Measurements from ENCODE around the gene PHOX2A. TPM values are rescaled to one million over a fixed set of nuclear protein-coding genes. Genes with fewer than 3 reads are reported as not detected.

PHOX2A gene
- polyA plus RNA-seq, 3 donors: not detected

DNA sequence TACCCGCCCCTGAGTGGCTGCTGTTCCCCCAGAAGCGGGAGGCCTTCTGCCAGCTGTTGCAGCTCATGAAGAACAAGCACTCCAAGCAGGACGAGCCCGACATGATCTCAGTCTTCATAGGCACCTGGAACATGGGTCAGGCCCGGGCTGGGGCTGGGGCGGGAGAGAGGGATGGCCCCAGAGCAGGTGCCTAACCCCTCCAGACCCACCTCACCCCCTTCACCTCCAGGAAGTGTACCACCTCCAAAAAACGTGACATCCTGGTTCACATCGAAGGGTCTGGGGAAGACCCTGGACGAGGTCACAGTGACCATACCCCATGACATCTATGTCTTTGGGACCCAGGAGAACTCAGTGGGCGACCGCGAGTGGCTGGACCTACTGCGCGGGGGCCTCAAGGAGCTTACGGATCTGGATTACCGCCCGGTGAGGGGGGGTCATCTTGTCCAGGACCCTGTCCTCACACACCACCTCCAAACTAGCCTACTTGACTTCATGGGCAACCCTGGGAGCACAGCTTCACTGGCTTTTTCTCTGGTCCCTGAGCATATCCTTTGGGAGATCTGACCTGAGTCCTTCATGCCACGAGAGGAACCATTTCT, 13.1 kb downstream of the PHOX2A start:
- Mint-ChIP-seq H3K9me3 (no peaks in the 10 kb centered on the region), H3K27ac (peak overlapping the region in 2 of 7 donors; percentile 22 to 87), H3K4me1 (peaks cover 38% of the 10 kb centered on the region), H3K27me3 (ENCODE audit: low read depth in 3 of 3) (peaks cover 0 to 2% (median 1%) of the 10 kb centered on the region in 3 donors), H3K4me3 (no peak overlapping the region), H3K36me3 (peaks cover 85 to 99% of the 10 kb centered on the region in 2 donors)
- DNase-seq: no peak
- H3K4me2 ChIP-seq (replicated peaks; ENCODE audit: extremely low read depth, low read length, poor library complexity, severe bottlenecking): no peak overlapping the region
- no peaks in the 10 kb centered on the region for H3K27me3 ChIP-seq (ENCODE audit: control insufficient read depth in 2 of 2, insufficient read depth in 2 of 2, low read length in 2 of 2)
- 93% methylated on average over 18 of the region's 18 CpGs for WGBS (ENCODE audit: insufficient coverage)
- H3K4me1 ChIP-seq (ENCODE audit: control insufficient read depth in 1 of 2, insufficient read depth in 2 of 2, low read length in 2 of 2): peaks cover 9 to 15% of the 10 kb centered on the region in 2 donors
- H3K79me2 ChIP-seq (ENCODE audit: insufficient read depth, low read length): peaks cover 20% of the 10 kb centered on the region
- H3K9ac ChIP-seq (ENCODE audit: insufficient read depth, low read length, poor library complexity, severe bottlenecking): no peak overlapping the region
- peaks cover 94 to 96% of the 10 kb centered on the region in 2 donors for H3K36me3 ChIP-seq (replicated peaks in 1 of 2; ENCODE audit: control insufficient read depth in 1 of 2, insufficient read depth in 2 of 2, low read length in 2 of 2)
- H3K4me3 ChIP-seq (replicated peaks in 1 of 3; ENCODE audit: low read depth in 2 of 3, low read length in 3 of 3): no peak overlapping the region
- TF ChIP-seq, protein P1, sequence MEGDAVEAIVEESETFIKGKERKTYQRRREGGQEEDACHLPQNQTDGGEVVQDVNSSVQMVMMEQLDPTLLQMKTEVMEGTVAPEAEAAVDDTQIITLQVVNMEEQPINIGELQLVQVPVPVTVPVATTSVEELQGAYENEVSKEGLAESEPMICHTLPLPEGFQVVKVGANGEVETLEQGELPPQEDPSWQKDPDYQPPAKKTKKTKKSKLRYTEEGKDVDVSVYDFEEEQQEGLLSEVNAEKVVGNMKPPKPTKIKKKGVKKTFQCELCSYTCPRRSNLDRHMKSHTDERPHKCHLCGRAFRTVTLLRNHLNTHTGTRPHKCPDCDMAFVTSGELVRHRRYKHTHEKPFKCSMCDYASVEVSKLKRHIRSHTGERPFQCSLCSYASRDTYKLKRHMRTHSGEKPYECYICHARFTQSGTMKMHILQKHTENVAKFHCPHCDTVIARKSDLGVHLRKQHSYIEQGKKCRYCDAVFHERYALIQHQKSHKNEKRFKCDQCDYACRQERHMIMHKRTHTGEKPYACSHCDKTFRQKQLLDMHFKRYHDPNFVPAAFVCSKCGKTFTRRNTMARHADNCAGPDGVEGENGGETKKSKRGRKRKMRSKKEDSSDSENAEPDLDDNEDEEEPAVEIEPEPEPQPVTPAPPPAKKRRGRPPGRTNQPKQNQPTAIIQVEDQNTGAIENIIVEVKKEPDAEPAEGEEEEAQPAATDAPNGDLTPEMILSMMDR (IDR thresholded peaks at IDR 0.05): no peak
- no peaks in the 10 kb centered on the region for H3K9me3 ChIP-seq (replicated peaks in 1 of 2; ENCODE audit: control insufficient read depth in 1 of 2, insufficient read depth in 1 of 2, low read length in 2 of 2)
- intact Hi-C loops (cut with micrococcal nuclease): no loop called here
- no peak overlapping the region for H2AFZ ChIP-seq (ENCODE audit: insufficient read depth, low read depth, low read length, poor library complexity, severe bottlenecking)
- peak overlapping the region in 1 of 2 donors; percentile 31 for H3K27ac ChIP-seq (ENCODE audit: low read depth in 1 of 2, low read length in 2 of 2)
- peaks cover 100% of the 10 kb centered on the region for H4K20me1 ChIP-seq (ENCODE audit: insufficient read depth, low read length)

DNA sequence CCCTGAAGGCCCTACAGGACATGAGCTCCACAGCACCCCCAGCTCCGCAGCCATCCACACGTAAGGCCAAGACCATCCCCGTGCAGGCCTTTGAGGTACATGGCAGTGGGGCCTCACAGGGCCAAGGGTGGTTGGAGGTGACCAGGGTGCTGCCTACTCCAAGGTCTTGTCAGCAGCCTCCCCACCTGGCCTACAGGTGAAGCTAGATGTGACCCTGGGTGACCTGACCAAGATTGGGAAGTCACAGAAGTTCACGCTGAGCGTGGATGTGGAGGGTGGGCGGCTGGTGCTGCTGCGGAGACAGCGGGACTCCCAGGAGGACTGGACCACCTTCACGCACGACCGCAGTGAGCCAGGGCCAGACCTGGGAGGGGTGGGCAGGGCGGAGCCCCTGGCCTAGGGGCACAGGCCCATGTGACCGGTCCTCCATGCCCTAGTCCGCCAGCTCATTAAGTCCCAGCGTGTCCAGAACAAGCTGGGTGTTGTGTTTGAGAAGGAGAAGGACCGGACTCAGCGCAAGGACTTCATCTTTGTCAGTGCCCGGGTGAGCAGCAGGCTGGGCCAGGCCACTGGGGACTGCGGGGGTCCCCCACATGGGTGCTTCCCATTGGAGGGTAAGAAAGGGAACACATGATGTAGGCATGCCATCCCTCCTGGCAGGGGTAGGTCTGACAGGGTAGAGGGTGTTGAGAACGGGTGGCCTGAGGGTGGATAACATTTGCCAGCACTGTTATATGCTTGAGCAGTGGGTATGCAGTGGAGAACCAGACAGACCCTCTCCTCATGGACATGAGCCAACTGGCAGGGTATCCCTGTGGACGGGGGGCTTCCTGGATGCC, 13.8 kb downstream of the PHOX2A start:
- peaks cover 27% of the 10 kb centered on the region for H3K79me2 ChIP-seq (ENCODE audit: insufficient read depth, low read length)
- no peak overlapping the region for H3K4me3 Mint-ChIP-seq
- no peak overlapping the region for H2AFZ ChIP-seq (ENCODE audit: insufficient read depth, low read depth, low read length, poor library complexity, severe bottlenecking)
- H3K27me3 ChIP-seq (ENCODE audit: control insufficient read depth in 2 of 2, insufficient read depth in 2 of 2, low read length in 2 of 2): no peaks in the 10 kb centered on the region
- H3K27me3 Mint-ChIP-seq (ENCODE audit: low read depth in 3 of 3): peaks cover 0 to 2% (median 0%) of the 10 kb centered on the region in 3 donors
- no peak overlapping the region for H3K27ac ChIP-seq (ENCODE audit: low read depth in 1 of 2, low read length in 2 of 2)
- no peak overlapping the region for H3K4me3 ChIP-seq (replicated peaks in 1 of 3; ENCODE audit: low read depth in 2 of 3, low read length in 3 of 3)
- H3K9me3 ChIP-seq (replicated peaks in 1 of 2; ENCODE audit: control insufficient read depth in 1 of 2, insufficient read depth in 1 of 2, low read length in 2 of 2): no peaks in the 10 kb centered on the region
- peaks cover 45% of the 10 kb centered on the region for H3K4me1 Mint-ChIP-seq
- intact Hi-C loops (cut with micrococcal nuclease): loop anchor here in 1 of 2 donors (5.0 to 10.0 kb wide), 2 partner anchors 48 to 125 kb away; partner anchors contain the start of genes LAMTOR1 and TOMT
- H3K27ac Mint-ChIP-seq: peak overlapping the region in 1 of 7 donors; percentile 46
- H3K4me1 ChIP-seq (ENCODE audit: control insufficient read depth in 1 of 2, insufficient read depth in 2 of 2, low read length in 2 of 2): peaks cover 16 to 22% of the 10 kb centered on the region in 2 donors
- no peak overlapping the region for H3K9ac ChIP-seq (ENCODE audit: insufficient read depth, low read length, poor library complexity, severe bottlenecking)
- peaks cover 100% of the 10 kb centered on the region for H4K20me1 ChIP-seq (ENCODE audit: insufficient read depth, low read length)
- H3K9me3 Mint-ChIP-seq: no peaks in the 10 kb centered on the region
- H3K36me3 ChIP-seq (replicated peaks in 1 of 2; ENCODE audit: control insufficient read depth in 1 of 2, insufficient read depth in 2 of 2, low read length in 2 of 2): peaks cover 87 to 89% of the 10 kb centered on the region in 2 donors
- no peak for DNase-seq
- TF ChIP-seq, protein P1 (IDR thresholded peaks at IDR 0.05): no peak
- 97% methylated on average over 17 of the region's 21 CpGs for WGBS (ENCODE audit: insufficient coverage)
- no peak overlapping the region for H3K4me2 ChIP-seq (replicated peaks; ENCODE audit: extremely low read depth, low read length, poor library complexity, severe bottlenecking)
- peaks cover 79 to 92% of the 10 kb centered on the region in 2 donors for H3K36me3 Mint-ChIP-seq
